ENCODE measurements around the gene IQGAP3.

- TF ChIP-seq CTCF (IDR thresholded peaks at IDR 0.05) (no peak), POLR2A (IDR thresholded peaks at IDR 0.05) (no peak)
Observed at GRCh38 chr1:156559797-156560385, 12.5 kb downstream of the IQGAP3 start.
